CD14-positive monocyte (primary cell): ENCODE data around the gene GREM2. TPM values are rescaled to one million over a fixed set of nuclear protein-coding genes. Genes with fewer than 3 reads are reported as not detected.

ENCODE experiments used
- DNase-seq, 3 donors: peaks; one replicate each; pipeline ENCODE4 v3.0.0-alpha.2; 2011 to 2022
- H2AFZ ChIP-seq: 2 replicates; pipeline ENCODE4 v1.6.0; 2012; ENCODE audit warnings: mild to moderate bottlenecking, low read depth, low read length, inconsistent platforms; ENCODE audit not compliant: insufficient read depth, poor library complexity, severe bottlenecking
- H3K27ac ChIP-seq, 2 donors: 1 replicate in 1 of 2; 2 replicates in 1 of 2; pipeline ENCODE4 v1.5.1; 2012 to 2013; ENCODE audit warnings: low read length in 2 of 2, control low read depth in 1 of 2, inconsistent platforms in 1 of 2, low read depth in 1 of 2, mild to moderate bottlenecking in 1 of 2
- H3K27me3 ChIP-seq, 2 donors: one replicate each; pipeline versions ENCODE4 v1.6.0 to v1.6.1; 2011 to 2013; ENCODE audit warnings: low read length in 2 of 2; ENCODE audit not compliant: control insufficient read depth in 2 of 2, insufficient read depth in 2 of 2
- H3K36me3 ChIP-seq, 2 donors: replicated peaks in 1 of 2; 1 replicate in 1 of 2; 2 replicates in 1 of 2; pipeline versions ENCODE4 v1.5.1 to v1.6.1; 2012 to 2013; ENCODE audit warnings: low read length in 2 of 2, control low read depth in 1 of 2, inconsistent platforms in 1 of 2, mild to moderate bottlenecking in 1 of 2; ENCODE audit not compliant: insufficient read depth in 2 of 2, control insufficient read depth in 1 of 2
- H3K4me1 ChIP-seq, 2 donors: 1 replicate in 1 of 2; 2 replicates in 1 of 2; pipeline versions ENCODE4 v1.5.1 to v1.6.1; 2012 to 2013; ENCODE audit warnings: low read length in 2 of 2, control low read depth in 1 of 2, inconsistent platforms in 1 of 2, mild to moderate bottlenecking in 1 of 2, moderate library complexity in 1 of 2; ENCODE audit not compliant: insufficient read depth in 2 of 2, control insufficient read depth in 1 of 2
- H3K4me2 ChIP-seq: replicated peaks from 2 replicates; pipeline ENCODE3; 2012; ENCODE audit warnings: low read length, moderate library complexity, mild to moderate bottlenecking; ENCODE audit not compliant: poor library complexity, severe bottlenecking; ENCODE audit errors: extremely low read depth
- H3K4me3 ChIP-seq, 3 experiments: fragments of 200-600 bp in 1 of 3; sonication (generic) in 1 of 3; replicated peaks in 1 of 3; 1 replicate in 2 of 3; 2 replicates in 1 of 3; pipeline ENCODE4 v1.5.1; 2011 to 2013; ENCODE audit warnings: low read length in 3 of 3, mild to moderate bottlenecking in 3 of 3, control low read depth in 2 of 3, low read depth in 2 of 3, inconsistent platforms in 1 of 3, moderate library complexity in 1 of 3
- H3K79me2 ChIP-seq: 2 replicates; pipeline ENCODE4 v1.6.0; 2012; ENCODE audit warnings: mild to moderate bottlenecking, control low read depth, inconsistent platforms, low read length, moderate library complexity; ENCODE audit not compliant: insufficient read depth
- H3K9ac ChIP-seq: 2 replicates; pipeline ENCODE4 v1.6.0; 2017; ENCODE audit warnings: low read length, mild to moderate bottlenecking; ENCODE audit not compliant: insufficient read depth, poor library complexity, severe bottlenecking
- H3K9me3 ChIP-seq, 2 donors: replicated peaks in 1 of 2; 1 replicate in 1 of 2; 2 replicates in 1 of 2; pipeline versions ENCODE4 v1.5.1 to v1.6.1; 2012 to 2013; ENCODE audit warnings: low read length in 2 of 2, control low read depth in 1 of 2; ENCODE audit not compliant: control insufficient read depth in 1 of 2, insufficient read depth in 1 of 2
- H4K20me1 ChIP-seq: 2 replicates; pipeline ENCODE4 v1.6.0; 2012; ENCODE audit warnings: mild to moderate bottlenecking, low read length, control low read depth, moderate library complexity; ENCODE audit not compliant: insufficient read depth
- H3K27ac Mint-ChIP-seq, 7 donors: one replicate each; pipeline ENCODE4 v1.8.0; 2020; ENCODE audit warnings: mild to moderate bottlenecking in 7 of 7, mixed read lengths in 7 of 7, moderate library complexity in 6 of 7, inconsistent platforms in 2 of 7
- H3K27me3 Mint-ChIP-seq, 3 donors: one replicate each; pipeline ENCODE4 v1.8.0; 2021 to 2022; ENCODE audit warnings: low read depth in 3 of 3, mild to moderate bottlenecking in 3 of 3, mixed read lengths in 3 of 3, moderate library complexity in 3 of 3, inconsistent platforms in 1 of 3
- H3K36me3 Mint-ChIP-seq, 2 donors: one replicate each; pipeline ENCODE4 v1.8.0; 2020; ENCODE audit warnings: mixed read lengths in 2 of 2, inconsistent platforms in 1 of 2, mild to moderate bottlenecking in 1 of 2
- H3K4me1 Mint-ChIP-seq: one replicate; pipeline ENCODE4 v1.8.0; 2020; ENCODE audit warnings: mild to moderate bottlenecking, mixed read lengths
- H3K4me3 Mint-ChIP-seq, 2 donors: one replicate each; pipeline ENCODE4 v1.8.0; 2020; ENCODE audit warnings: mild to moderate bottlenecking in 2 of 2, mixed read lengths in 2 of 2, moderate library complexity in 1 of 2
- H3K9me3 Mint-ChIP-seq, 7 donors: one replicate each; pipeline ENCODE4 v1.8.0; 2020 to 2022; ENCODE audit warnings: mixed read lengths in 7 of 7, mild to moderate bottlenecking in 6 of 7, moderate library complexity in 6 of 7, inconsistent platforms in 2 of 7
- WGBS: methylation state at CpG from one replicate; pipeline ENCODE4 v1.1.5; 2013; ENCODE audit warnings: missing lambda C conversion rate; ENCODE audit not compliant: insufficient coverage; 5-methylcytosine and 5-hydroxymethylcytosine counted together
- intact Hi-C, 2 donors: fragments of 100-400 bp; cut with micrococcal nuclease; formaldehyde crosslinking; loops; one replicate each; pipeline versions ENCODE4 v1.15.0 to v1.15.1; 2023
- polyA plus RNA-seq, 3 donors: library from polyadenylated mRNA; depleted of rRNA in 1 of 3; unstranded in 2 of 3; stranded (reverse) in 1 of 3; fragments of 300-500 nt in 2 of 3; fragments of >200 nt in 1 of 3; fragmentation: Illumina TruSeq in 2 of 3; gene quantifications; 1 replicate in 2 of 3; 2 replicates in 1 of 3; pipeline ENCODE4 v1.2.3, GENCODE V29; 2012 to 2021
- TF ChIP-seq, protein P1 (sequence below): fragments of 200-600 bp; IDR thresholded peaks from one replicate; pipeline ENCODE4 v1.8.0; 2022; ENCODE audit warnings: antibody characterized with exemption, mild to moderate bottlenecking

GREM2 gene
- polyA plus RNA-seq, 3 donors = not detected

DNA sequence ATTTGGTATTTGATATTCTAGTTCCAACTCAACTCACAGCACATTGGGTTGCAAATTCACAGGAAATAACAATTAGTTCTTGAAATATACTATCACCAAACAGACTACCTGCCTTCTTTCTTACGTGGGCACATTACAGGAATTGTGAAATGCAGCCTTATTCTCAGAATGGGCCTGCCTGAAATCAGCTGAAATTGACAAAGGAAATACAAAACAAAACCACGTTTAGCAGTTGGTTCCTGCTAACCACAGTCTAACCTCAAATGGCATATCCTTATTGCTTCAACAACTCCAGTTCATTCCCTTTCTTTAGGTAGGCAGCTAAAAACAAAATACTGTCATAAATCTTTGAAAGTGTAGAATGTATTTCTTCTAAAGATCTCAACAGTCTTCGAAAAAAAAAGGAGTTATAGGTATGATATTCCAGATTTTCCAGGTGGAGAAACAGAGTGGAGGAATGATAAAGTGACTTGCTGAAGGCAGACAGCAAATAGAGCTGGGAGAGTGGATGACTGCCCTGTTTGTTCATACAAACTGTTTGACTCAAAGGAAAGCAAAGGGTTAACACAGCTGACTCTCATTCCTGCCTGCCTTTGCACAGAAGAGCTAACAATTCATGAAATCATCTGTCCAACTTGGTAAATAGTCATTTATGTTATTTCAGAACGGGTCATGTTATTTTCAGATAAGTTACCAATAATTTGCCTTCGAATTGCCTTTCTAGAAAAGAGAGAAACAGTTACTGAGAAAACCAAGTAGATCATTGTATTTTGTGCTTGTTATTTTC is 1.6 kb upstream of the GREM2 start:
- no peak overlapping the region for H3K9ac ChIP-seq
- Mint-ChIP-seq H3K36me3 (no peaks in the 10 kb centered on the region), H3K4me3 (no peak overlapping the region), H3K9me3 (peaks cover 0 to 4% (median 2%) of the 10 kb centered on the region in 7 donors), H3K27me3 (peaks cover 30 to 51% (median 31%) of the 10 kb centered on the region in 3 donors), H3K4me1 (peaks cover 12% of the 10 kb centered on the region), H3K27ac (no peak overlapping the region)
- H3K27me3 ChIP-seq = peaks cover 34 to 38% of the 10 kb centered on the region in 2 donors
- TF ChIP-seq, protein P1, sequence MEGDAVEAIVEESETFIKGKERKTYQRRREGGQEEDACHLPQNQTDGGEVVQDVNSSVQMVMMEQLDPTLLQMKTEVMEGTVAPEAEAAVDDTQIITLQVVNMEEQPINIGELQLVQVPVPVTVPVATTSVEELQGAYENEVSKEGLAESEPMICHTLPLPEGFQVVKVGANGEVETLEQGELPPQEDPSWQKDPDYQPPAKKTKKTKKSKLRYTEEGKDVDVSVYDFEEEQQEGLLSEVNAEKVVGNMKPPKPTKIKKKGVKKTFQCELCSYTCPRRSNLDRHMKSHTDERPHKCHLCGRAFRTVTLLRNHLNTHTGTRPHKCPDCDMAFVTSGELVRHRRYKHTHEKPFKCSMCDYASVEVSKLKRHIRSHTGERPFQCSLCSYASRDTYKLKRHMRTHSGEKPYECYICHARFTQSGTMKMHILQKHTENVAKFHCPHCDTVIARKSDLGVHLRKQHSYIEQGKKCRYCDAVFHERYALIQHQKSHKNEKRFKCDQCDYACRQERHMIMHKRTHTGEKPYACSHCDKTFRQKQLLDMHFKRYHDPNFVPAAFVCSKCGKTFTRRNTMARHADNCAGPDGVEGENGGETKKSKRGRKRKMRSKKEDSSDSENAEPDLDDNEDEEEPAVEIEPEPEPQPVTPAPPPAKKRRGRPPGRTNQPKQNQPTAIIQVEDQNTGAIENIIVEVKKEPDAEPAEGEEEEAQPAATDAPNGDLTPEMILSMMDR = no peak
- no peak overlapping the region for H3K4me3 ChIP-seq
- no peaks in the 10 kb centered on the region for H3K79me2 ChIP-seq
- H3K9me3 ChIP-seq = peaks cover 0 to 9% of the 10 kb centered on the region in 2 donors
- 0% methylated on average over 1 of the region's 5 CpGs for WGBS
- H3K27ac ChIP-seq = no peak overlapping the region
- H4K20me1 ChIP-seq = no peaks in the 10 kb centered on the region
- no peak overlapping the region for H2AFZ ChIP-seq
- H3K4me2 ChIP-seq = no peak overlapping the region
- DNase-seq = no peak
- H3K36me3 ChIP-seq = no peaks in the 10 kb centered on the region
- H3K4me1 ChIP-seq = no peaks in the 10 kb centered on the region
- intact Hi-C loops = no loop called here

DNA sequence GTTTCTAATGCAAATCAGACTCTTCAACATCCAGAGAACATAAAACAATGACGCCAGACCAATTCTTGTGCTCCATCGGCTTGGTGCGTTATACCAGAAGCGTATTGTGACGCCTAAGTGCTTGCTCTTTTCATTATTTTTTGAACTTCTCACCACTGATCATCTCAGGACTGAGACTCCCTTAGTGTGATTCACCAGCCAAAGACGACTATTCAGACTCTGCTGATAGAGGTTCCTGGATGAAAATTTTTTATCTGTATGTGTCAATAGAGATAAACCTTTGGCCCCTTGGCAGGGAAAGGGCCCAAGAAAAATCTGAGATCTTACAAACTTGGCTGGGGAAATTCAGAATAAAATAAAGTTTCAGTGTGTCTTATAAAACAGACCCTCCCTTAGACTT is 856 bp upstream of the GREM2 start:
- H2AFZ ChIP-seq = no peak overlapping the region
- H3K4me3 Mint-ChIP-seq = no peak overlapping the region
- H3K9me3 Mint-ChIP-seq = peaks cover 0 to 4% (median 2%) of the 10 kb centered on the region in 7 donors
- H3K79me2 ChIP-seq = no peaks in the 10 kb centered on the region
- H3K4me3 ChIP-seq = no peak overlapping the region
- no peaks in the 10 kb centered on the region for H3K36me3 Mint-ChIP-seq
- H3K27me3 Mint-ChIP-seq = peaks cover 30 to 50% (median 31%) of the 10 kb centered on the region in 3 donors
- peaks cover 34 to 38% of the 10 kb centered on the region in 2 donors for H3K27me3 ChIP-seq
- peaks cover 0 to 9% of the 10 kb centered on the region in 2 donors for H3K9me3 ChIP-seq
- WGBS = no CpG with 5 or more reads among the region's 6 CpGs
- no peak for DNase-seq
- H3K36me3 ChIP-seq = no peaks in the 10 kb centered on the region
- H4K20me1 ChIP-seq = no peaks in the 10 kb centered on the region
- peaks cover 12% of the 10 kb centered on the region for H3K4me1 Mint-ChIP-seq
- H3K4me2 ChIP-seq = no peak overlapping the region
- TF ChIP-seq, protein P1 = no peak
- H3K27ac Mint-ChIP-seq = no peak overlapping the region
- H3K9ac ChIP-seq = no peak overlapping the region
- no peaks in the 10 kb centered on the region for H3K4me1 ChIP-seq
- no peak overlapping the region for H3K27ac ChIP-seq
- intact Hi-C loops = no loop called here
